GM23248 (cell line): ENCODE results near the gene ADPRHL1.

ENCODE experiments used
- EZH2 ChIP-seq: fragments of 200-600 bp; sonication (generic); IDR thresholded peaks from 2 replicates; pipeline ENCODE4 v1.6.1; 2018; ENCODE audit warnings: antibody characterized with exemption, mild to moderate bottlenecking; ENCODE audit not compliant: insufficient read depth, poor library complexity, severe bottlenecking
- EZH2phosphoT487 ChIP-seq: fragments of 200-600 bp; sonication (generic); IDR thresholded peaks from 2 replicates; pipeline ENCODE4 v1.6.1; 2018; ENCODE audit warnings: antibody characterized with exemption, moderate library complexity, mild to moderate bottlenecking, low read depth; ENCODE audit not compliant: insufficient read depth

DNA sequence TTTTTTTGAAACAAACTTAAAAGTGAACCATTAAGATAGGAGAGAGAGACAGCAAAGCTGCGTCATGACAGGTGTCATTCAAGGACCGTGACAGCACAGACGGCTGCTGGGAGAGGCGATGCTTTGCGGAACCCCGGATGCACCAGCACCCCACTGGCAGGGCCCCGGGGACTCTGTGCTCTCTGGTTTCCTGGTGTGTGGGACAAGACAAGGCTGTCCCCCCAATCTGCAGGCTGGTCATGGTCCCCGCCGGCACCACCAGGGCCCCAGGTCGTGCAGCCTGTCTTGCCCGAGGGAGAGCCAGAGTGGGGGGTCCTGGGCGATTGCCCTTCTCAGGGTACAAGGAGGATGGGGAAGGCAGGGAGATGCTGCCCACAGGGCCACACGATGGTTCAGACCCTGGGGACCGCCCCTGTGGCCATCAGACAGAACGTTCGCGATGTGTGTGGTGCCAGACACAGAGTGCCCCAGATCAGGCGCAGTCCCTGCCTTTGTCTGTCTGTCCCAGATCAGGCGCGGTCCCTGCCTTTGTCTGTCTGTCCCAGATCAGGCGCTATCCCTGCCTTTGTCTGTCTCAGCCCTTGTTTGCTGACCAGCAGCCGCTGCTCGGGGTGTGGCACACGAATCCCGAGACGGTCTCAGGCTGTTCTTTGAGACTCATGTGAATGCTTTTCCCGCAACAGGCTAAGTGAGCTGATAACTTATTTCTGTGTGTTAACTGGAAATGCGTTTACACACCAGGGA lies 36.1 kb downstream of the ADPRHL1 start:
- TF ChIP-seq EZH2 (no peak), EZH2phosphoT487 (no peak)
